HG03097 (cell line): ENCODE measurements around the gene UTP11.

Source experiments
- ATAC-seq: cut with Tn5 transposase; IDR thresholded peaks from one replicate; pipeline ENCODE4 v1.9.1; 2021; ENCODE audit not compliant: unreplicated experiment, low FRiP score

Gene UTP11

GRCh38 chr1:38045401-38046332 lies 33.1 kb downstream of the UTP11 start:
- peak; percentile 3 for ATAC-seq

- ATAC-seq: no peak
Measured at GRCh38 chr1:38046333-38046883, 33.9 kb downstream of the UTP11 start, which contains the start of gene POU3F1. POU3F1 (minus strand) TSS chr1:38046793; CDS start chr1:38046743, 50 bp downstream.

- ATAC-seq: peak; percentile 42
Measured at GRCh38 chr1:38046884-38047602, 34.5 kb downstream of the UTP11 start.

GRCh38 chr1:38047603-38048141 lies 35.1 kb downstream of the UTP11 start:
- no peak for ATAC-seq

GRCh38 chr1:38050397-38051078 lies 38.0 kb downstream of the UTP11 start:
- no peak for ATAC-seq

- no peak for ATAC-seq
Measured at GRCh38 chr1:38051079-38051543, 38.6 kb downstream of the UTP11 start.

DNA sequence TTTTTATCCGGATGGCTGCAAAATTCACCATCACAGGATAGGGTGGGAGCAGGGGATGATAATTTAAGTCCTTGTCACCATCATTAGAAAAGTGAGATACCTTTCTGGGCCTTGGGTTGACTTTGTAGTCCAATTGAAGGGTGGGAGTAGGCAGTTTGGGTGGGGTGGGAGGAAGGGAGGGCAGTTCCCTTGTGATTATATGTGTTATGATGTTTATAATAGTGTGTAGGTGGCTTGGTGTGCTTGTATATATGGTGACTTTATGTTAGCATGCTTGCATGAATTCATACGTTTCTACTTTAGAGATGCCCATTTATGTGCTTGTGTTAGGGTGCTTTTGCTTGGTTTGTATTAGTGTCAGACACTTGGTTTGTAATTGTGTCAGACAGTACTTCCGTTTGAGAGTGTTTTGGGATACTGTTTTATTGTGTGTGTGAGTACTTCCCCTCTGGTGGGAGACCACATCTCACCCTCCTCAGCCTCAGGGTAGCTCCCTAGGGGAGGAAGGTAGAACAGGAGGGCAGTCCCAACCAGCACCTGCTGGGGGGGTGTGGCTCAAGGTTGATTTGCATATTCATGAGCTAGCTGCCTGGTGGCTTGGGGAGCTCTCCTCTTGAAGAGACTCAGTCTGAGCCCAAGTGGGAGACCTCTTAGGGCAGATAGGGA lies 40.3 kb downstream of the UTP11 start:
- peak; percentile 56 for ATAC-seq

DNA sequence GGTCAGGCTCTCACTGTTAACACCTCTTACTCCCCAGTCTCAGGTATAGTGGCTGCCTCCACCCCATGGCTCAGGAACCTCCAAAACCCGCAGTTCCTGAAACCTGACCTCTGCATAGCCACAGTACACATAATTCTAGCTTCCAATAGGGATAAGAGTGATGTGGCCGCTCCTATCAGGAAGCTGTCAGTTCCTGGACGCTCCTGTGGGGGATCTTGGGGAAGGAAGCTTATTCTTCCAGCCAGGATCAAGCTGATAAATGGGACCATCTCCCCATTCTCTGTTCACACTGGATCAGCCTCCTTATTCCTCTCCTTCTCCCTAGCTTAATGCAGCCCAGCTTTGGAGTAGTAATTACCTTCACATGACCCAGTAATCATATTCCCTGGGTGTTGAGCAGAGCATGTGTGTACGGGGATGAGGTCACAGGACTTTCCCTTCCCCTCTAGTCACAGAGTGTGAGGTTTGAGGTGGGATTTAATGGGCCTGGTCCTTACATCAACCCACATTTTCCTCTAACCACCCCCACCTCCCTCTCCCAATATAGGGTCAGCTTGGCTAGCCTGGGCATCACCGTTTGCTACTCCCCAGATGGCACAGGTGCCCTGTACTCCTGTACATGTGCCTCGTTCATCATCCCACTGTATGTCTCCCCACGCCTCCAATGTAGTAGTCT lies 41.0 kb downstream of the UTP11 start:
- no peak for ATAC-seq

DNA sequence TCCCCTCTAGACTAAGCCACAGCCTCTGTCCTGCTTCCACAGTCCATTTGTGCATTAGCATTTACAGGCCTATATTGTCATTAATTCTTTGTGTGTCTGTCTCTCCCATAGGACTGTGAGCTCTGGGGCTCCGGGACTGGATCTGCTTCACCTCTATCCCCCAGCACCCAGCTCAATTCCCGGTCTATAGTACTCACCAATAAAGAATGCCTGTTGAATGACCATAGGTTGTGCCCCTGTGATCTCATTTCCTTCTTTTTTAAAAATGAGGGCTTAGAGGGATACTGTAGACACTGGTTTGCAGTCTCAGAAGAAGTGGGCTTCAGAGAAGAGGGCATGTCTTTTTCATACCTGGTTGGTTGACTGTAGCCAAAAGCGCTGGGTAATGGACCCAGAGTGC lies 42.9 kb downstream of the UTP11 start:
- ATAC-seq: no peak

DNA sequence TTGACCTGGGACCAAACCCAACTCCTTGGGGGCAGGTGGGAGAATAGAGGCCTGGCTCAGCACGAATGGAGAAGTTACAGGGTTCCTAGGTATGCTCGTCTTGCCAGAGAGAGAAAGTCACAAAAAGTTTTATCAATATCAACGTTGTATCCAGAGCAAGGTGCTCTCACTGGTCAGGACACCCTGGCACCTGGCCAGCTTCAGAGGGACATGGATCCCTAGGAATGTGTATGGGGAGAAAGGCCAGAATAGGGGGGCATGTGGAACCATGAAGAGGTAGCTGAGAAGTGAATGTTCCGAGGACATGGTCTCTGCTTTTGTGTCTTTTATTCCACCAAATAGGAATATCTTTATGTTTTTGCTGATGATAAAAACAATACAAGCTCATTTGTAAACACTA lies 43.4 kb downstream of the UTP11 start:
- no peak for ATAC-seq

DNA sequence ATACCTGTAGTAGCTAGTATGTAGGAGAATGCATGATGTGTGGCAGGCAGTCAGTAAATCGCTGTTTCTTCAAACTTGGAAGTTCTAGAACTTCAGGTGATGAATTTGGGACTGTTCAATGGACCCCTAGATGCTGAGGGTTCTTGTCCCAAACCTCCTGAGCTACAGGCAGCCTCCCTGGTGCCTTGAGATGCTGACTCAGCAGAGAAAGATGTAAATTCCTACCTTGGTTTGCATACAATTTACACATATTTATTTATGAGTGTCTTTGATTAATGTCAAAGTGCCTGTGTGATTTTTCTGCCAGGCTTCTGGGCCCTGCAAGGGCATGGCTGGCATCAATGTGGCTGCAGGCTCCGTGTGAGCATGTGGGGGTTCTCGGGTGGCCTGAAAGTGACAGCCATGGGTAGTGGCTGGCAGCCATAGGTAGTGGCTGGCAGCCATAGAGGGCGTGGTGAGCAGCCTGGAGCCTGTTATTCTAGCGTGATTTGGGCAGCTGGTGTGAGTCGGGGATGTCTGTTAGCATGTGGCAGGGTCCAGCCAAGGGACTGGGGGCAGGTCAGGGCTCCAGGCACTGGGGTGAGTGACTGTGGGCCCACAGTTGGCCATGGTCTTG lies 47.2 kb downstream of the UTP11 start:
- ATAC-seq: no peak

DNA sequence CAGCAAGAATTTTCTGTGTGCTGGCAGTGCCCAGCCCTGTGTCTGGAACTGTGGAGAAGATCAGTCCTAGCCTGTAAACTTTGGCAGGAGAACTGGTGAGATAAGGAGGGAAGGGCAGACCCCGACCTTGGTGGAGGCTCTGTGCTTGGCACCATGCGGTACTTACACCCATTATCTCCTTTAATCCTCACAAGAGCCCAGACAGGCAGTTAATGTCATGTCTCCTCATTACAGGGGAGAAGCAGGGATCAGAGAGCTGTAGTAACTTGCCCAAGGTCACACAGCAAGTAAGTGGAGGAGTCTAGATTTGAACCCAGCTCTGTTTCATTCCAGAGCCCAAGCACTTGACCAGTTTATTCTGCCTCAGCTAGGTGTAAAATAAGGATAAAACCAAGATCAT lies 48.0 kb downstream of the UTP11 start:
- no peak for ATAC-seq

DNA sequence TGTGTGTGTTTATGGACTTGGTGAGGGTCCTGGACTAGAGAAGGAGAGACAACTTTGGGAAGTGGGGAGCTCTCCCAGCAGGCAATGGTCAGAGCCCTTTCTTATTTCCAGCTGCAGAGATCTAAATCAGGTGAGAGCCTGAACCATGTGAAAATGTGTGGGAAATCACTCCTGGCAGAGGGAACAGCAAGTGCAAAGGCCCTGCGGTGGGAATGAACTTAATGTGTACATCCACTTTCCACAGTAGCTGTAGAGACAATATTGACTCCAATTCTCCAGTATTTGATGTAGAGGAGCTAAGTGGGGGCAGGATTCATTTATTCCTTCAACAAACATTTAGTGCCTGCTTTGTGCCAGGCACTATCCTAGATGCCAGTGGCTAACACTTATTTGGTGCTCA lies 48.8 kb downstream of the UTP11 start:
- no peak for ATAC-seq

- peak; percentile 48 for ATAC-seq
Measured at GRCh38 chr1:38061883-38062328, 49.4 kb downstream of the UTP11 start.

DNA sequence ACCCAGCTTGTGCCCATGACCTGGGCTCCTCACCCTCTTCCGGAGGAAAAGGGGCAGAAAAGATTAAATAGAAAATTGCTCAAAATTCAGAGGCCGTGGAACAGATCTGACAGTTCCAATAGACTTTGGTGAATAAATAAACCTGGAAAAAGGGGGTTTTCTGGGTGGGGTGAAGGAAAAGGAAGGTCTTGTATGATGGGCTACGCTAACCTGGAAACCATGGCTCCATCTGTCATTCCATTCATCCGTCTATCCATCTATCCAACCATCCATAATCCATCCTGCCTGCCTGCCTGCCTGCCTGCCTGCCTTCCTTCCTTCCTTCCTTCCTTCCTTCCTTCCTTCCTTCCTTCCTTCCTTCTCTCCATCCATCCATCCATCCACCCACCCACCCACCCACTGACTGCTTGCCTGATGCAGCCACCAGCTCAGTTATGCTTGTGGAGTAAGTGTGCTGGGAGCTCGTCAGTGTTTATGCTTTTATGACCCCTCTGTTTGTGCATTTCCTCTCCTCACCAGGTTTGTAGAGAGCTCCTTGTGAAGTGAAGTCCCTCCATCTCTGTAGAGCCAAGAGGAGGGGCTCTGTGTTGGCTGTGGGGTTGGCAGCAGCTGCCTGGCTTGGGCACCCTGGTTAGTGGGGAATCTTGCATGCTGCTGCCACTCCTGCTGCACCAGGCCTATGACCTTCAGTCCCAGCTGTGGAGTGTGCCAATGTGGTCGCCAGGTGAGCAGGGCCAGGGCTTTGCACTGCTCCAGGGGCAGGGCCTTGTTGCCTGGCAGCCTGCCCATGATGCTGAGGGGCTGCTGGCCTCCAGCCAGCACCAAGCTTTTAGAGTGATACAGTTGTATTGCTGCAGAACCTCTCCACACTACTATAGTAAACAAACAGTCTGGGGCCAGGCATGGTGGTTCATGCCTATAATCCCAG lies 50.1 kb downstream of the UTP11 start:
- ATAC-seq: no peak

GRCh38 chr1:38063616-38064015 lies 51.1 kb downstream of the UTP11 start:
- ATAC-seq: no peak

GRCh38 chr1:38064197-38064903 lies 51.8 kb downstream of the UTP11 start:
- no peak for ATAC-seq
